Thyroid gland (tissue), 4 donors: ENCODE data around the gene ANP32D. TPM values are rescaled to one million over a fixed set of nuclear protein-coding genes. Genes with fewer than 3 reads are reported as not detected.
"Not testable (repeated sequence)": the region's sequence is repeated elsewhere in the genome, so short reads cannot be mapped to it uniquely, and the experiment has no call there.

ENCODE experiments used
- DNase-seq, 2 donors: peaks; one replicate each; pipeline ENCODE4 v3.0.0-alpha.2; 2019
- H3K27ac ChIP-seq, 3 donors: fragments of 200-600 bp; sonication (generic); 1 replicate in 2 of 3; 2 replicates in 1 of 3; pipeline ENCODE4 v1.5.1; 2016 to 2019; ENCODE audit warnings: mild to moderate bottlenecking in 1 of 3, moderate library complexity in 1 of 3
- H3K27me3 ChIP-seq: fragments of 200-600 bp; sonication (generic); one replicate; pipeline ENCODE4 v1.5.1; 2019
- H3K36me3 ChIP-seq, 2 donors: fragments of 200-600 bp; sonication (generic); one replicate each; pipeline ENCODE4 v1.5.1; 2016 to 2019
- H3K4me1 ChIP-seq, 2 donors: fragments of 200-600 bp; sonication (generic); one replicate each; pipeline ENCODE4 v1.5.1; 2017 to 2019
- H3K4me3 ChIP-seq, 3 donors: fragments of 200-600 bp; sonication (generic); replicated peaks in 1 of 3; 1 replicate in 2 of 3; 2 replicates in 1 of 3; pipeline ENCODE4 v1.5.1; 2016; ENCODE audit warnings: mild to moderate bottlenecking in 1 of 3
- H3K9me3 ChIP-seq: fragments of 200-600 bp; sonication (generic); one replicate; pipeline ENCODE4 v1.5.1; 2017
- POLR2A ChIP-seq, 2 donors: fragments of 450-650 bp; IDR thresholded peaks; one replicate each; pipeline ENCODE4 v1.6.1; 2017; ENCODE audit warnings: antibody characterized with exemption in 2 of 2, mild to moderate bottlenecking in 2 of 2, moderate library complexity in 1 of 2
- WGBS, 2 donors: methylation state at CpG; one replicate each; pipeline ENCODE4 v1.1.5; 2017; 5-methylcytosine and 5-hydroxymethylcytosine counted together
- intact Hi-C: fragments of 100-400 bp; cut with DNase I; formaldehyde crosslinking; loops from one replicate; pipeline ENCODE4 v1.15.1; 2023
- total RNA-seq, 4 donors: library from RNA; depleted of rRNA; stranded (reverse); fragments of >200 nt; gene quantifications; one replicate each; pipeline ENCODE4 v1.2.3, GENCODE V29; 2016
- TF ChIP-seq, protein P1 (sequence below), 6 experiments: fragments of 200-600 bp in 3 of 6; fragments of 450-650 bp in 3 of 6; sonication (generic) in 3 of 6; IDR thresholded peaks; one replicate each; pipeline ENCODE4 v1.5.1; 2016 to 2019; ENCODE audit warnings: antibody characterized with exemption in 6 of 6, mild to moderate bottlenecking in 2 of 6, inconsistent platforms in 1 of 6, moderate library complexity in 1 of 6

ANP32D gene
- total RNA-seq, 4 donors from 2014 or later: not detected

GRCh38 chr12:48454667-48455066, 17.7 kb upstream of the ANP32D start:
- H3K27me3 ChIP-seq: no peaks in the 10 kb centered on the region
- DNase-seq: no peak
- 76 to 83% methylated on average over 1 of the region's 1 CpG for WGBS, 2 donors

GRCh38 chr12:48455116-48455515, 17.2 kb upstream of the ANP32D start:
- WGBS, 2 donors: 50 to 56% methylated on average over 2 of the region's 2 CpGs
- intact Hi-C loops: no loop called here

More at GRCh38 chr12:48454667-48455066, 17.7 kb upstream of the ANP32D start:
- Histone ChIP-seq H3K4me3 (no peak overlapping the region), H3K27ac (no peak overlapping the region), H3K36me3 (no peaks in the 10 kb centered on the region), H3K9me3 (no peaks in the 10 kb centered on the region), H3K4me1 (no peaks in the 10 kb centered on the region)
- intact Hi-C loops: no loop called here
- TF ChIP-seq POLR2A (IDR thresholded peaks at IDR 0.05): no peak
- TF ChIP-seq, protein P1, sequence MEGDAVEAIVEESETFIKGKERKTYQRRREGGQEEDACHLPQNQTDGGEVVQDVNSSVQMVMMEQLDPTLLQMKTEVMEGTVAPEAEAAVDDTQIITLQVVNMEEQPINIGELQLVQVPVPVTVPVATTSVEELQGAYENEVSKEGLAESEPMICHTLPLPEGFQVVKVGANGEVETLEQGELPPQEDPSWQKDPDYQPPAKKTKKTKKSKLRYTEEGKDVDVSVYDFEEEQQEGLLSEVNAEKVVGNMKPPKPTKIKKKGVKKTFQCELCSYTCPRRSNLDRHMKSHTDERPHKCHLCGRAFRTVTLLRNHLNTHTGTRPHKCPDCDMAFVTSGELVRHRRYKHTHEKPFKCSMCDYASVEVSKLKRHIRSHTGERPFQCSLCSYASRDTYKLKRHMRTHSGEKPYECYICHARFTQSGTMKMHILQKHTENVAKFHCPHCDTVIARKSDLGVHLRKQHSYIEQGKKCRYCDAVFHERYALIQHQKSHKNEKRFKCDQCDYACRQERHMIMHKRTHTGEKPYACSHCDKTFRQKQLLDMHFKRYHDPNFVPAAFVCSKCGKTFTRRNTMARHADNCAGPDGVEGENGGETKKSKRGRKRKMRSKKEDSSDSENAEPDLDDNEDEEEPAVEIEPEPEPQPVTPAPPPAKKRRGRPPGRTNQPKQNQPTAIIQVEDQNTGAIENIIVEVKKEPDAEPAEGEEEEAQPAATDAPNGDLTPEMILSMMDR (IDR thresholded peaks at IDR 0.05): peak in 1 of 6 experiments; percentile 27

DNA sequence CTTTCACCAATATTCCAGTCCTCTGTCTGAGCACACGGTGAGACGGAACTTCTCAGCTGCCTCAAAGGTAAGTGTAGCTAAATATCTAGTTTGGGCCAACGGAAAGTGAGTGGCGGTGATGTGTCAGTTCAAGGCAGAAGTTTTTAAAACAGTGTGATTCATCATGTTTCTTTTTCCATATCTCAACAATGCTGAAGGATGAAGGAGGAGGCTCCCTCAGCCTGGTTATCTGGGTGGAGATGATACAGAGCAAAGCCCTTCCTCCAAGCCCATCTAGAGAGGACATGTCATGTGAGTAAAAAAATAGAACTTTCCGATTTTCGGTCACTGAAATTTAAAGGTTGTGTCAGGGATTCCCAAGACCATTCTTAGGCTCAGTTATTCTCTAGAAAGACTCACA, 13.1 kb upstream of the ANP32D start:
- Histone ChIP-seq H3K4me3 (no peak overlapping the region), H3K27ac (no peak overlapping the region), H3K9me3 (no peaks in the 10 kb centered on the region), H3K4me1 (no peaks in the 10 kb centered on the region), H3K27me3 (no peaks in the 10 kb centered on the region), H3K36me3 (no peaks in the 10 kb centered on the region)
- WGBS, 2 donors: 90 to 93% methylated on average over 6 of the region's 6 CpGs
- intact Hi-C loops: no loop called here
- DNase-seq: no peak
- TF ChIP-seq, protein P1 (IDR thresholded peaks at IDR 0.05): no peak
- no peak for TF ChIP-seq POLR2A (IDR thresholded peaks at IDR 0.05)

More at GRCh38 chr12:48455116-48455515, 17.2 kb upstream of the ANP32D start:
- no peak overlapping the region for H3K4me3 ChIP-seq
- TF ChIP-seq POLR2A (IDR thresholded peaks at IDR 0.05): no peak
- TF ChIP-seq, protein P1 (IDR thresholded peaks at IDR 0.05): no peak
- no peaks in the 10 kb centered on the region for H3K4me1 ChIP-seq
- H3K9me3 ChIP-seq: no peaks in the 10 kb centered on the region
- H3K27ac ChIP-seq: no peak overlapping the region
- no peaks in the 10 kb centered on the region for H3K27me3 ChIP-seq
- DNase-seq: no peak
- H3K36me3 ChIP-seq: no peaks in the 10 kb centered on the region

DNA sequence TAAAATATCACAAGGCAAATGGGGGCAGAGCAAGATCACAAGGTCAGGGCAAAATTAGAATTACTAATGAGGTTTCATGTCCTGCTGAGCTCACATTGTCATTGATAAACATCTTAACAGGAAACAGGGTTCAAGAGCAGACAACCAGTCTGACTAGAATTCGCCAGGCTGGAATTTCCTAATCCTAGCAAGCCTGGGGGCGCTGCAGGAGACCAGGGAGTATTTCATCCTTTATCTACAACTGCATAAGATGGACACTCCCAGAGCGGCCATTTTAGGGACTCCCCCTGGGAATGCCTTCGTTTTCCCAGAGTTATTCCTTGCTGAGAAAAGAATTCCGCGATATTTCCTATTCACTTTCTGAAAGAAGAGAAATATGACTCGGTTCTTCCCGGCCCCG, 3.3 kb upstream of the ANP32D start:
- H3K27ac ChIP-seq, H3K9me3 ChIP-seq, H3K4me3 ChIP-seq, intact Hi-C loops, DNase-seq, H3K4me1 ChIP-seq, H3K27me3 ChIP-seq, H3K36me3 ChIP-seq: not testable (repeated sequence)
- 77 to 80% methylated on average over 9 of the region's 9 CpGs for WGBS, 2 donors

- H3K36me3 ChIP-seq: no peaks in the 10 kb centered on the region
- WGBS, 2 donors: 72 to 80% methylated on average over 9 of the region's 9 CpGs
- no peaks in the 10 kb centered on the region for H3K27me3 ChIP-seq
- intact Hi-C loops: no loop called here
- H3K9me3 ChIP-seq: peaks cover 3% of the 10 kb centered on the region
- TF ChIP-seq POLR2A (IDR thresholded peaks at IDR 0.05): no peak
- TF ChIP-seq, protein P1 (IDR thresholded peaks at IDR 0.05): no peak
- H3K4me3 ChIP-seq: no peak overlapping the region
- H3K4me1 ChIP-seq: no peaks in the 10 kb centered on the region
- DNase-seq: no peak
- H3K27ac ChIP-seq: no peak overlapping the region
Observed at GRCh38 chr12:48473061-48473460, 702 bp downstream of the ANP32D start.

- H3K9me3 ChIP-seq, H3K27ac ChIP-seq, H3K4me3 ChIP-seq, H3K4me1 ChIP-seq, H3K36me3 ChIP-seq, intact Hi-C loops, H3K27me3 ChIP-seq, DNase-seq: not testable (repeated sequence)
- 77 to 82% methylated on average over 7 to 11 of the region's 11 CpGs for WGBS, 2 donors
Observed at GRCh38 chr12:48474497-48474896, 2.1 kb downstream of the ANP32D start.
